DND-41 (cell line): Measurements from ENCODE around the gene SMIM21.

Experiments
- CTCF ChIP-seq: IDR thresholded peaks from 2 replicates; pipeline ENCODE4 v1.5.1; 2012; ENCODE audit warnings: borderline replicate concordance, low read length, moderate library complexity, mild to moderate bottlenecking; ENCODE audit not compliant: poor library complexity, severe bottlenecking; ENCODE audit errors: extremely low read depth
- EZH2 ChIP-seq: IDR thresholded peaks from 3 replicates; pipeline ENCODE4 v1.6.1; 2012; ENCODE audit warnings: borderline replicate concordance, low read depth, mild to moderate bottlenecking, moderate library complexity, low read length, inconsistent platforms; ENCODE audit not compliant: severe bottlenecking

- TF ChIP-seq CTCF (no peak), EZH2 (no peak)
These were observed 33.8 kb downstream of the SMIM21 start for GRCh38 chr18:75393721-75394120.
